ENCODE results near the gene TSEN54.
A peak's percentile ranks its signal among the peaks of the same experiment; 100 is the strongest.

TSEN54 gene

DNA sequence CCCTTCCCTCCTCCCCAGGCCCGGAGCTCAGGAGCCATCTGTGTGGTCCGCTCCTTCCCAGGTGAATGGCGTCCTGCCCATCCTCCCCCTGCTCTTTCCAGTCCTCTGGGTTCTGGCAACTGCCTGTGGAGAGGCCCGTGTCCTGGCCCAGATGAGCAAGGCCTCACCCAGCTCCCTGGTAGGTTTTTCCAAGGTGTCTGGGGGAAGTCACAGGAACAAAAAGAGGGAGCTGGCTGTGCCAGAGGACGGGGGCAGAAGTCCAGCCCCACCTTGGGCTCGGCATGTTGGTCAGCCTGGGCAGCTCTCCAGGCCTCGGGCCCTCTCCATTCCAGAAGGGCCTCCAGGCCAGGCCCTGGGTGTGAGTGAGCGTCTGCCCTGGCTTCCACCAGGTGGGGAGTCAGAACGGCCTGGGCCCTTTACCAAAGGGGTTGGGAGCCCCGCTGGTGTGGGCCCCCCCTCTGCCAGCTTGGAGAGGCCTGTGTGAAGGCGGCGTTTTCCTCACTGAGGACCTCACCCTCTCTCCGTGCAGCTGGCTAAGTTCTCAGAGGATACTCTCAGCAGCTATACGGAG is 26.1 kb upstream of the TSEN54 start:
- no peaks in the 10 kb centered on the region for H3K9me3 Mint-ChIP-seq
- H3K4me3 Mint-ChIP-seq = no peak overlapping the region
- H3K27ac Mint-ChIP-seq = peak overlapping the region; percentile 74

DNA sequence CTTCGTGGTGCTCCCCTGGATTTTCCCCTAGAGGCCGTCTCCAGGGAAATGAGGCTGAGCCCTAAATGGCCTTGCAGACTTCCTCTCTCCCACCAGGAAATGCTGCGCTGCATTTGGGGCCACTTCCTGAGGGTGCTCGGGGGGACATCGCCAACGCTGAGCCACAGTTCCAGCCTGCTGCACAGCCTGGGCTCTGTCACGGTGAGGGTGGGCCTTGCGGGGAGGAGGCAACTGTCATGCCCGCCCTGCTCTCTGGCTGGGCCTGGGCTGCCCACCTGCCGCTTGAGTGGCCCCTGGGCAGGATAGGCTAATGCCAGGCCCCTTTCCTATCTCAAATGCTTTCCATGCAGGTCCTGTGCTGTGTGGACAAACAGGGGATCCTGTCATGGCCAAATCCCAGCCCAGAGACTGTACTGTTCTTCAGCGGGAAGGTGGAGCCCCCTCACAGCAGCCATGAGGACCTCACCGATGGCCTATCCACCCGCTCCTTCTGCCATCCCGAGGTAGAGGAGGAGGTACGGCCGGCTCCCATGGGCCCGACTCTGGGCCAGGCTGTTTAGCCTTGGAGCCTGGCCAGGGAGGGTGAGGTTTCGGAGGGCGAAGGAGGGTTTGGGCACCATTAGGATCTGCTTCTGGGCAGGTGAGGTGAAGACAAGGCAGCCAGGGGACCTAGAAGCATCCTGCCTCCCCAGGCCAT is 25.2 kb upstream of the TSEN54 start:
- Mint-ChIP-seq H3K27ac (no peak overlapping the region), H3K4me1 (peaks cover 15% of the 10 kb centered on the region), H3K4me3 (no peak overlapping the region), H3K9me3 (no peaks in the 10 kb centered on the region), H3K27me3 (ENCODE audit: low read depth, poor library complexity) (peaks cover 3% of the 10 kb centered on the region), H3K36me3 (ENCODE audit: low read depth) (no peaks in the 10 kb centered on the region)
- TF ChIP-seq, protein P1, sequence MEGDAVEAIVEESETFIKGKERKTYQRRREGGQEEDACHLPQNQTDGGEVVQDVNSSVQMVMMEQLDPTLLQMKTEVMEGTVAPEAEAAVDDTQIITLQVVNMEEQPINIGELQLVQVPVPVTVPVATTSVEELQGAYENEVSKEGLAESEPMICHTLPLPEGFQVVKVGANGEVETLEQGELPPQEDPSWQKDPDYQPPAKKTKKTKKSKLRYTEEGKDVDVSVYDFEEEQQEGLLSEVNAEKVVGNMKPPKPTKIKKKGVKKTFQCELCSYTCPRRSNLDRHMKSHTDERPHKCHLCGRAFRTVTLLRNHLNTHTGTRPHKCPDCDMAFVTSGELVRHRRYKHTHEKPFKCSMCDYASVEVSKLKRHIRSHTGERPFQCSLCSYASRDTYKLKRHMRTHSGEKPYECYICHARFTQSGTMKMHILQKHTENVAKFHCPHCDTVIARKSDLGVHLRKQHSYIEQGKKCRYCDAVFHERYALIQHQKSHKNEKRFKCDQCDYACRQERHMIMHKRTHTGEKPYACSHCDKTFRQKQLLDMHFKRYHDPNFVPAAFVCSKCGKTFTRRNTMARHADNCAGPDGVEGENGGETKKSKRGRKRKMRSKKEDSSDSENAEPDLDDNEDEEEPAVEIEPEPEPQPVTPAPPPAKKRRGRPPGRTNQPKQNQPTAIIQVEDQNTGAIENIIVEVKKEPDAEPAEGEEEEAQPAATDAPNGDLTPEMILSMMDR (IDR thresholded peaks at IDR 0.05) = no peak
- no peak for DNase-seq

More for the DNA sequence above, 26.1 kb upstream of the TSEN54 start:
- TF ChIP-seq, protein P1 (IDR thresholded peaks at IDR 0.05) = no peak
- no peaks in the 10 kb centered on the region for H3K36me3 Mint-ChIP-seq (ENCODE audit: low read depth)
- DNase-seq = no peak
- H3K27me3 Mint-ChIP-seq (ENCODE audit: low read depth, poor library complexity) = peaks cover 3% of the 10 kb centered on the region
- H3K4me1 Mint-ChIP-seq = peaks cover 16% of the 10 kb centered on the region

DNA sequence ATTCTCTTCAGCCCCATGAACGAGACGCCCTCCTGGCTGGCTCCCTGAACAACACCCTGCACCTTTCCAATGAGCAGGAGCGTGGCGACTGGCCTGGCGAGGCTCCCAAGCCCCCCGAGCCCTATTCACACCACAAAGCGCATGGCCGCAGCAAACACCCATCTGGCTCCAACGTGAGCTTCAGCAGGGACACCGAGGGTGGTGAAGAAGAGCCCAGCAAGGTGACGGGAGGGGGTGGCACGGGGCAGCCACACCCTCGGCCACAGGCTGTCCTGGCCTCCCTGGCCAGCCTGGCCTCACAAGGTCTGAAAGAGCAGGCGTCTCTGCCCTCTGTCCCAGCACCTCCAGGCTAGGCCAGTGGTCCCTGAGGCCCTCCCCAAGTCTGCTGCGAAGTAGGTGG is 24.6 kb upstream of the TSEN54 start:
- no peak for DNase-seq

DNA sequence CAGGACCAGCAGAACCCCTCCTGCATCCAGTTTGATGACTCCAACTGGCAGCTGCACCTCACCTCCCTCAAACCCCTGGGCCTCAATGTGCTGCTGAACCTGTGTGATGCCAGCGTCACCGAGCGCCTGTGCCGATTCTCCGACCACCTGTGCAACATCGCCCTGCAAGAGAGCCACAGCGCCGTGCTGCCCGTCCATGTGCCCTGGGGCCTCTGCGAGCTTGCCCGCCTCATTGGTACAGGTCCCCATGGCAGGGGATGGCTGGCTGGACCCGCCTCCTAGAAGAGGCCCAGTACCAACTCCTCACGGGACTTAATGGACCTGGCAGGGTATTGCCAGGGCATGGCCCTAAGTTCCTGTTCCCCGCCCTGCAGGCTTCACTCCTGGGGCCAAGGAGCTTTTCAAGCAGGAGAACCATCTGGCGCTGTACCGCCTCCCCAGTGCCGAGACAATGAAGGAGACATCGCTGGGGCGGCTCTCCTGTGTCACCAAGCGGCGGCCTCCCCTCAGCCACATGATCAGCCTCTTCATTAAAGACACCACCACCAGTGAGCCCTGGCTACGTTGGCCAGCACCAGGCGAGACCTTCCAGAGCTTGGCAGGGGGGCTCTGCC is 23.7 kb upstream of the TSEN54 start:
- Mint-ChIP-seq H3K27ac (no peak overlapping the region), H3K4me3 (no peak overlapping the region), H3K4me1 (peaks cover under 1% of the 10 kb centered on the region), H3K27me3 (ENCODE audit: low read depth, poor library complexity) (no peaks in the 10 kb centered on the region), H3K36me3 (ENCODE audit: low read depth) (no peaks in the 10 kb centered on the region), H3K9me3 (no peaks in the 10 kb centered on the region)
- DNase-seq = no peak
- TF ChIP-seq, protein P1 (IDR thresholded peaks at IDR 0.05) = no peak

More for the DNA sequence above, 24.6 kb upstream of the TSEN54 start:
- Mint-ChIP-seq H3K9me3 (no peaks in the 10 kb centered on the region), H3K27me3 (ENCODE audit: low read depth, poor library complexity) (peaks cover 3% of the 10 kb centered on the region), H3K27ac (no peak overlapping the region), H3K4me1 (peaks cover 11% of the 10 kb centered on the region), H3K4me3 (no peak overlapping the region), H3K36me3 (ENCODE audit: low read depth) (no peaks in the 10 kb centered on the region)
- TF ChIP-seq, protein P1 (IDR thresholded peaks at IDR 0.05) = no peak

DNA sequence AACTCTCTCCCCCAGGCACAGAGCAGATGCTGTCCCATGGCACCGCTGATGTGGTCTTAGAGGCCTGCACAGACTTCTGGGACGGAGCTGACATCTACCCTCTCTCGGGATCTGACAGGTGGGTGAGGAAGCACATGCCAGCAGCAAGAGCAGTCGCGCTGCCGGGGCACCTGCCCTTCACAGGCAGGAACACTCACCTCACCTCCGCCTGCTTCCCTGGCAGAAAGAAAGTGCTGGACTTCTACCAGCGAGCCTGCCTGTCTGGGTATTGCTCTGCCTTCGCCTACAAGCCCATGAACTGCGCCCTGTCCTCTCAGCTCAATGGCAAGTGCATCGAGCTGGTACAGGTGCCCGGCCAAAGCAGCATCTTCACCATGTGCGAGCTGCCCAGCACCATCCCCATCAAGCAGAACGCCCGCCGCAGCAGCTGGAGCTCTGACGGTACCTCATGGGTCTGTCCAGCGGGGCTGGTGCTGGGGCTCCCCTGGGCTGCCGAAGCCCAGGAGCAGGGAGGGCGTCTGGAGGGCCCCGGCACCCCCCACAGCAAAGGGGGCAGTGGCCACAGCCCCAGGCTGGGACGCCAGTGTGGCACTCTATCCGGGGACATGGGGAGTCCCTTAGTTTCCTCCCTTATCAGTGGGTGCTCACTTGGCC is 22.7 kb upstream of the TSEN54 start:
- TF ChIP-seq, protein P1 (IDR thresholded peaks at IDR 0.05) = no peak
- Mint-ChIP-seq H3K4me3 (no peak overlapping the region), H3K9me3 (no peaks in the 10 kb centered on the region), H3K36me3 (ENCODE audit: low read depth) (no peaks in the 10 kb centered on the region), H3K4me1 (peaks cover 3% of the 10 kb centered on the region), H3K27me3 (ENCODE audit: low read depth, poor library complexity) (no peaks in the 10 kb centered on the region), H3K27ac (no peak overlapping the region)
- no peak for DNase-seq

Measured in nephron progenitor cell (in vitro differentiated cells).